Coronary artery (tissue), 2 donors: ENCODE measurements around the gene MGAT4B.

Experiments used
- DNase-seq: peaks from one replicate; pipeline ENCODE4 v3.0.0-alpha.2; 2017; ENCODE audit warnings: low spot score
- H3K27ac ChIP-seq, 2 donors: fragments of 200-600 bp; sonication (generic); one replicate each; pipeline ENCODE4 v1.5.1; 2016 to 2019
- H3K4me3 ChIP-seq: fragments of 200-600 bp; sonication (generic); 2 replicates; pipeline ENCODE4 v1.5.1; 2016; ENCODE audit warnings: mild to moderate bottlenecking, moderate library complexity
- CTCF ChIP-seq: fragments of 200-600 bp; sonication (generic); IDR thresholded peaks from one replicate; pipeline ENCODE4 v1.5.1; 2019; ENCODE audit warnings: antibody characterized with exemption

Gene MGAT4B

GRCh38 chr5:179783128-179783527, 23.5 kb downstream of the MGAT4B start:
- no peak for DNase-seq
- H3K27ac ChIP-seq: no peak overlapping the region
- H3K4me3 ChIP-seq: no peak overlapping the region
- no peak for TF ChIP-seq CTCF

- no peak for TF ChIP-seq CTCF
- Histone ChIP-seq H3K4me3 (no peak overlapping the region), H3K27ac (no peak overlapping the region)
- no peak for DNase-seq
Measured at GRCh38 chr5:179781846-179782245, 24.8 kb downstream of the MGAT4B start.

- Histone ChIP-seq H3K4me3 (no peak overlapping the region), H3K27ac (no peak overlapping the region)
- no peak for TF ChIP-seq CTCF
- no peak for DNase-seq
Measured at GRCh38 chr5:179780362-179780761, 26.3 kb downstream of the MGAT4B start.

GRCh38 chr5:179779826-179780225, 26.8 kb downstream of the MGAT4B start:
- H3K4me3 ChIP-seq: no peak overlapping the region
- TF ChIP-seq CTCF: no peak
- no peak overlapping the region for H3K27ac ChIP-seq
- DNase-seq: no peak

GRCh38 chr5:179778591-179778990, 28.1 kb downstream of the MGAT4B start:
- Histone ChIP-seq H3K27ac (no peak overlapping the region), H3K4me3 (no peak overlapping the region)
- no peak for TF ChIP-seq CTCF
- DNase-seq: no peak

- no peak for TF ChIP-seq CTCF
- no peak for DNase-seq
- Histone ChIP-seq H3K27ac (no peak overlapping the region), H3K4me3 (no peak overlapping the region)
Measured at GRCh38 chr5:179777909-179778308, 28.8 kb downstream of the MGAT4B start.

GRCh38 chr5:179777456-179777855, 29.2 kb downstream of the MGAT4B start:
- Histone ChIP-seq H3K4me3 (no peak overlapping the region), H3K27ac (no peak overlapping the region)
- no peak for DNase-seq
- TF ChIP-seq CTCF: no peak
